ENCODE measurements around the gene SCG5.

DNA sequence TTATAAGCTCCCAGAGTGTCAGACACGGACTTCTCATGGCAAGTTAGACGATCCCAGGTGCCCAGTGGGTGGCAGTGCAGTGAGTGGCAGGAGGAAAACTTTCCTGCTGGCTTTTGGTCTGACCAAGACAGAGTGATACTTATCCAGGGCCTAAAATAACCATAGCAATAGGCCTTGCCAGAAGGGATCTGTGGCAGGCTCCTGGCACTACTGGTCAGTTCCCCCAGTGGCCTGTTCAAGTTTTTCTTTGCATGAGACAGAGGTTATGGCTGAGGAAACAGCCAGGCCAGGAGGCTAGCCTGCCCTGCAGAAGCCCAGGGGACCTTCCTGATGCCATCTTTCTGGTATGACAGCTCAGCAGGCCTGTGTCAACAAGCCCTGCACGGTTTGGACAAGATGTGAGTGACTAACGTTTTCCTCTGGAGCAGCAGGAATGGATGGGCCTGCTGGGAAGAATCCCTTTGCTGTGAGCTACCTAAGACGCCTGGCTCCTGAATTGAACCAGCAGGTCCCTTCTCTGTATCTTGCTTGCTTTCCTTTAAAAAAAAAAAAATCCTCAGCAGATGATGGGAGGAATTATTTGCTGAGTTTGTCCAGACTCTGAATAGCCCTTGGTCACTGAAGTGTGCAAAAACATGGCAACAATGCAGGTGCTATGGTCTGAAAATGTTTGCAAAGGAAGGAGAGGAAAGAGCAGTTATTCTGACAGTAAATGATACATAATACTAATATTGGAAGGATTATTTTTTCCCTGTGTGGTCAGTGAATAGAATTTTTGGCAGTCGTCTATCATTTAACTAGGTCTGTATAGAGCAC, 18.0 kb downstream of the SCG5 start:
- TF ChIP-seq POLR2A (IDR thresholded peaks at IDR 0.05; ENCODE audit: low read depth) (no peak), CTCF (IDR thresholded peaks at IDR 0.05) (no peak)
